ENCODE measurements around the gene SOX30. TPM values are rescaled to one million over a fixed set of nuclear protein-coding genes. Genes with fewer than 3 reads are reported as not detected.

SOX30 gene
- total RNA-seq, 3 donors from 2014 or later (not counting 1 experiment from before 2014, with no cell fraction given), result 0.09 TPM; not detected in 2

DNA sequence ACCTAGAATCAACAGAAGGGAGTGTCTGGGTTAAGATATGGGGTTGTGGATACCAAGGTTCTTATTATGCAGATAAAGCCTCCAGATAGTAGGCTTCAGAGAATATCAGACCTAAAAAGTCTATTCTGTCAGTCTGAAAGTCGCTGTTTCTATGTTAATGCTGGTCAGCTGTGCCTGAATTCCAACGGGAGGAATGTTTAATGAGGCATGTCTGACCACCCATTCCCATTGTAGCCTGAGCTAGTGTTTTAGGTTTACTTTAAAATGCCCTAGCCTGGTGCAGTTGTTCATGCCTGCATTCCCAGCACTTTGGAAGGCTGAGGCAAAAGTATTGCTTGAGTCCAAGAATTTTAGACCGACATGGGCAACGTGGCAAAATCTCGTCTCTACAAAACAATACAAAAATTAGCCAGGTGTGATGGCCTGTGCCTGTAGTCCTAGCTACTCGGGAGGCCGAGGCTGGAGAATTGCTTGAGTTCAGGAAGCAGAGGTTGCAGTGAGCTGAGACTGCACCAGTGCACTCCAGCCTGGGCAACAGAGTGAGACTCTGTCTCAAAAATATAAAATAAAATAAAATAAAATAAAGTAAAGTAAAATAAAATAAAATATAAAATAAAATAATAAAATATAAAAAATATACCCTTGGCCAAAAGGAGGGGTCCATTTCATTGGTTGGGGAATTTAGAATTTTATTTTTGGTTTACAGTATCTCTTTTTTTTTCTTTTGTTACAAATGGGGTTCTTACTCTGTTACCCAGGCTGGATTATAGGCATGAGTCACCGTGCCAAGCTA, 7.8 kb upstream of the SOX30 start:
- intact Hi-C loops (cut with micrococcal nuclease), result no loop called here
- no peak for DNase-seq
- H3K27me3 ChIP-seq (ENCODE audit: control insufficient read depth, insufficient read depth, low read length), result no peaks in the 10 kb centered on the region
- H3K4me1 ChIP-seq (ENCODE audit: control insufficient read depth, insufficient read depth, low read length), result no peaks in the 10 kb centered on the region
- H3K4me3 ChIP-seq (ENCODE audit: low read length), result no peak overlapping the region
- Mint-ChIP-seq H3K4me1 (no peaks in the 10 kb centered on the region), H3K27ac (no peak overlapping the region), H3K4me3 (no peak overlapping the region), H3K36me3 (peaks cover 12% of the 10 kb centered on the region), H3K9me3 (no peaks in the 10 kb centered on the region), H3K27me3 (ENCODE audit: low read depth in 2 of 2) (peaks cover 2 to 7% of the 10 kb centered on the region in 2 donors)
- no peak overlapping the region for H3K27ac ChIP-seq (ENCODE audit: low read length)
- TF ChIP-seq, protein P1, sequence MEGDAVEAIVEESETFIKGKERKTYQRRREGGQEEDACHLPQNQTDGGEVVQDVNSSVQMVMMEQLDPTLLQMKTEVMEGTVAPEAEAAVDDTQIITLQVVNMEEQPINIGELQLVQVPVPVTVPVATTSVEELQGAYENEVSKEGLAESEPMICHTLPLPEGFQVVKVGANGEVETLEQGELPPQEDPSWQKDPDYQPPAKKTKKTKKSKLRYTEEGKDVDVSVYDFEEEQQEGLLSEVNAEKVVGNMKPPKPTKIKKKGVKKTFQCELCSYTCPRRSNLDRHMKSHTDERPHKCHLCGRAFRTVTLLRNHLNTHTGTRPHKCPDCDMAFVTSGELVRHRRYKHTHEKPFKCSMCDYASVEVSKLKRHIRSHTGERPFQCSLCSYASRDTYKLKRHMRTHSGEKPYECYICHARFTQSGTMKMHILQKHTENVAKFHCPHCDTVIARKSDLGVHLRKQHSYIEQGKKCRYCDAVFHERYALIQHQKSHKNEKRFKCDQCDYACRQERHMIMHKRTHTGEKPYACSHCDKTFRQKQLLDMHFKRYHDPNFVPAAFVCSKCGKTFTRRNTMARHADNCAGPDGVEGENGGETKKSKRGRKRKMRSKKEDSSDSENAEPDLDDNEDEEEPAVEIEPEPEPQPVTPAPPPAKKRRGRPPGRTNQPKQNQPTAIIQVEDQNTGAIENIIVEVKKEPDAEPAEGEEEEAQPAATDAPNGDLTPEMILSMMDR (IDR thresholded peaks at IDR 0.05), result no peak
- no peak for ATAC-seq
- H3K36me3 ChIP-seq (ENCODE audit: control insufficient read depth, insufficient read depth, low read length), result no peaks in the 10 kb centered on the region
- WGBS (ENCODE audit: insufficient coverage), result 93% methylated on average over 8 of the region's 8 CpGs
- H3K9me3 ChIP-seq (ENCODE audit: control insufficient read depth, insufficient read depth, low read length), result no peaks in the 10 kb centered on the region

DNA sequence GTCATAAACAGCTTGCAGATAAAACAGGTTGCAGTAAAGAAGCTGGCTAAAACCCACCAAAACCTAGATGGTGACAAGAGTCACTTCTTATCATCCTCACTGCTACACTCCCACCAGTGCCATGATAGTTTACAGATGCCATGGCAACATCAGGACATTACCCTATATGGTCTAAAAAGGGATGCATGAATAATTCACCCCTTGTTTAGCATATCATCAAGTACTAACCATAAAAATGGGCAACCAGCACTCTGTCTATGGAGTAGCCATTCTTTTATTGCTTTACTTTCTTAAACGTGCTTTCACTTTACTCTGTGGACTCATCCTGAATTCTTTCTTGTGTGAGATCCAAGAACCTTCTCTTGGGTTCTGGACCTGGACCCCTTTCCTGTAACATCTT, 6.7 kb upstream of the SOX30 start:
- Histone ChIP-seq H3K27me3 (ENCODE audit: control insufficient read depth, insufficient read depth, low read length) (no peaks in the 10 kb centered on the region), H3K27ac (ENCODE audit: low read length) (no peak overlapping the region), H3K4me1 (ENCODE audit: control insufficient read depth, insufficient read depth, low read length) (no peaks in the 10 kb centered on the region), H3K36me3 (ENCODE audit: control insufficient read depth, insufficient read depth, low read length) (no peaks in the 10 kb centered on the region), H3K4me3 (ENCODE audit: low read length) (no peak overlapping the region), H3K9me3 (ENCODE audit: control insufficient read depth, insufficient read depth, low read length) (peaks cover 3% of the 10 kb centered on the region)
- peaks cover 12% of the 10 kb centered on the region for H3K36me3 Mint-ChIP-seq
- TF ChIP-seq, protein P1 (IDR thresholded peaks at IDR 0.05), result no peak
- intact Hi-C loops (cut with micrococcal nuclease), result no loop called here
- no peak for DNase-seq
- H3K4me1 Mint-ChIP-seq, result peaks cover 0 to 3% of the 10 kb centered on the region in 2 donors
- 83% methylated on average over 1 of the region's 1 CpG for WGBS (ENCODE audit: insufficient coverage)
- H3K4me3 Mint-ChIP-seq, result no peak overlapping the region
- H3K27ac Mint-ChIP-seq, result no peak overlapping the region
- H3K27me3 Mint-ChIP-seq (ENCODE audit: low read depth in 2 of 2), result peaks cover 2 to 7% of the 10 kb centered on the region in 2 donors
- H3K9me3 Mint-ChIP-seq, result no peaks in the 10 kb centered on the region
- no peak for ATAC-seq

DNA sequence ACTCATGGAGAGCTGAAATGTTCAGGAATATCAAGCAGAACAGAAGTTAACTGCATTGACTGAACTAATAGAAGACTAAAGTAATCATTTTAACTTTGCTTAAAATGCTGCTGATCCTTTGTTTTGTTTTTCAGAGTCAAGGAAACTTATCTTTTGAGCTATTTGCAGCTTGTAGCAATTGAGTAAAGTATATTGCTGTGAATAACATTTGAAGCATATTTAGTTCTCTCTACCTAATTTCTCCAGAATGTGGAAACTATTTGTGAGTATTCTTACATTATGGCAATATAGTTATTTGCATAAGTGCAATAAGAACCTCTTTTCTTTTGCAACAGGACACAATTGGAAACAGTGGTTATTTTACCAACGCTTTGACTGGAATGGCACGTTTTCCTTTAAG, 5.3 kb upstream of the SOX30 start:
- no peak overlapping the region for H3K27ac Mint-ChIP-seq
- no peaks in the 10 kb centered on the region for H3K27me3 ChIP-seq (ENCODE audit: control insufficient read depth, insufficient read depth, low read length)
- peaks cover 12% of the 10 kb centered on the region for H3K36me3 Mint-ChIP-seq
- H3K9me3 Mint-ChIP-seq, result no peaks in the 10 kb centered on the region
- H3K27me3 Mint-ChIP-seq (ENCODE audit: low read depth in 2 of 2), result peaks cover 5 to 13% of the 10 kb centered on the region in 2 donors
- 94% methylated on average over 2 of the region's 2 CpGs for WGBS (ENCODE audit: insufficient coverage)
- TF ChIP-seq, protein P1 (IDR thresholded peaks at IDR 0.05), result no peak
- intact Hi-C loops (cut with micrococcal nuclease), result no loop called here
- peaks cover 3% of the 10 kb centered on the region for H3K9me3 ChIP-seq (ENCODE audit: control insufficient read depth, insufficient read depth, low read length)
- no peak for DNase-seq
- H3K27ac ChIP-seq (ENCODE audit: low read length), result no peak overlapping the region
- peaks cover 6% of the 10 kb centered on the region in 2 donors for H3K4me1 Mint-ChIP-seq
- no peak for ATAC-seq
- no peak overlapping the region for H3K4me3 Mint-ChIP-seq
- no peaks in the 10 kb centered on the region for H3K36me3 ChIP-seq (ENCODE audit: control insufficient read depth, insufficient read depth, low read length)
- H3K4me1 ChIP-seq (ENCODE audit: control insufficient read depth, insufficient read depth, low read length), result no peaks in the 10 kb centered on the region
- H3K4me3 ChIP-seq (ENCODE audit: low read length), result no peak overlapping the region
